ENCODE measurements around the gene DNAH6.

The DNAH6 gene

DNA sequence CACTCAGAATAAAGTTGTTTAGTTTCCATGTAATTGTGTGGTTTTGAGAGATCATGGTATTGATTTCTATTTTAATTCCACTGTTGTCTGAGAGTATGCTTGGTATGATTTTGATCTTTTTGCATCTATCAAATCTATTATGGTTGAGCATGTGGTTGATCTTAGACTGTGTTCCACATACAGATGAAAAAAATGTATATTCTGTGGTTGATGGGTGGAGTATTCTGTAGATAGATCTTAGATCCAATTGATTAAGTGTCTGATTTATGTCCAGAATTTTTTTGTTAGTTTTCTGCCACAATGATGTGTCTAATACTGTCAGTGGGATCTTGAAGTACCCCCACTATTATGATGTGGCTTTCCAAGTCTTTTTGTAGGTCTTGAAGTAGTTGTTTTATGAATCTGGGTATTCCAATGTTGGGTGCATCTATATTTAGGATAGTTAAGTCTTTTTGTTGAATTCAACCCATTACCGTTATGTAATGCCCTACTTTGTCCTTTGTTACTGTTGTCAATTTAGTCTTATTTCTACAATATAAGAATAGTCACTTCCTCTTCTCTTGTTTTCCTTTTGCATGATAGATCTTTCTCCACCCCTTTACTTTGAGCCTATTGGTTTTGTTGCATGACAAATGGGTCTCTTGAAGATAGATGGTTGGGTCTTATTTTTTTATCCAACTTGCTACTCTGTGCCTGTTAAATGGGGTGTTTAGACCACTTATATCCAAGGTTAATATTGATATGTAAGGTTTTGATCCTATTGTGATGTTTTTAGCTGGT lies 262.8 kb downstream of the DNAH6 start:
- no peaks in the 10 kb centered on the region for H3K9me3 ChIP-seq (ENCODE audit: insufficient read depth, low read depth, low read length)
- no peak overlapping the region for H2BK12ac ChIP-seq (ENCODE audit: low read length)
- H3K18ac ChIP-seq (ENCODE audit: low read length) = no peak overlapping the region
- H4K91ac ChIP-seq (ENCODE audit: low read depth, low read length) = no peak overlapping the region
- no peaks in the 10 kb centered on the region for H3K4me1 ChIP-seq (ENCODE audit: control insufficient read depth in 1 of 2, insufficient read depth in 2 of 2, low read length in 2 of 2)
- no peaks in the 10 kb centered on the region for H3K27me3 ChIP-seq (ENCODE audit: insufficient read depth, low read length)
- no peak overlapping the region for H3K14ac ChIP-seq (ENCODE audit: low read length)
- WGBS (ENCODE audit: extremely low coverage, insufficient coverage, insufficient read length) = no CpG with 5 or more reads among the region's 1 CpG
- no peaks in the 10 kb centered on the region for H3K79me1 ChIP-seq (ENCODE audit: low read length)
- H3K9ac ChIP-seq (ENCODE audit: low read length) = no peak overlapping the region
- H3K4ac ChIP-seq (ENCODE audit: low read depth, low read length) = no peak overlapping the region
- H4K8ac ChIP-seq (ENCODE audit: low read depth, low read length) = no peak overlapping the region
- no peak overlapping the region for H3K4me3 ChIP-seq (ENCODE audit: low read depth, low read length)
- no peak overlapping the region for H2AFZ ChIP-seq (ENCODE audit: insufficient read depth, low read length, poor library complexity)
- H3K27ac ChIP-seq (ENCODE audit: low read depth, low read length) = no peak overlapping the region
- H3K23ac ChIP-seq (ENCODE audit: low read length) = no peak overlapping the region
- H3K4me2 ChIP-seq (ENCODE audit: low read length) = no peak overlapping the region
- H2AK5ac ChIP-seq (ENCODE audit: low read length) = no peak overlapping the region
- no peaks in the 10 kb centered on the region for H3K36me3 ChIP-seq (ENCODE audit: control insufficient read depth in 1 of 2, insufficient read depth in 2 of 2, low read length in 2 of 2)
- H4K12ac ChIP-seq (ENCODE audit: low read depth, low read length) = no peak overlapping the region
- H2BK120ac ChIP-seq (ENCODE audit: insufficient read depth, low read length, poor library complexity) = no peak overlapping the region
- no peaks in the 10 kb centered on the region for H3K79me2 ChIP-seq (ENCODE audit: control insufficient read depth, insufficient read depth, low read length, poor library complexity)
- DNase-seq = no peak
- H2BK5ac ChIP-seq (ENCODE audit: low read depth, low read length, poor library complexity) = no peak overlapping the region

DNA sequence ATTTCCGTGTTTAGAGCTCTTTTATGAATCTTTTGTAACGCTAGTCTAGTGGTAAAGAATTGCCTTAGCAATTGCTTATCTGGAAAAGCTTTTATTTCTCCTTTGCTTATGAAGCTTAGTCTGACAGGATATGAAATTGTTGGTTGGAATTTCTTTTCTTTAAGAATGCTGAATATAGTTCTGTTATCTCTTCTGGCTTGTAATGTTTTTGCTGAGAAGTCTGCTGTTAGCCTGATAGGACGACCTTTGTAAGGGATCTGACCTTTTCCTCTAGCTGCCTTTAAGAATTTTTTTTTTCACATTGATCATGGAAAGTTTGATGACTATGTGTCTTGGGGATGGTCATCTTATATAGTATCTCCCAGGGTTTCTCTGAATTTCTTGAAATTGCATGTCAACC lies 263.5 kb downstream of the DNAH6 start:
- whole genome bisulfite sequencing (ENCODE audit: extremely low coverage, insufficient coverage, insufficient read length) = no CpG with 5 or more reads among the region's 3 CpGs
- no peak overlapping the region for H3K9ac ChIP-seq (ENCODE audit: low read length)
- H3K36me3 ChIP-seq (ENCODE audit: control insufficient read depth in 1 of 2, insufficient read depth in 2 of 2, low read length in 2 of 2) = no peaks in the 10 kb centered on the region
- no peaks in the 10 kb centered on the region for H3K79me1 ChIP-seq (ENCODE audit: low read length)
- DNase-seq = no peak
- H4K91ac ChIP-seq (ENCODE audit: low read depth, low read length) = no peak overlapping the region
- H3K79me2 ChIP-seq (ENCODE audit: control insufficient read depth, insufficient read depth, low read length, poor library complexity) = no peaks in the 10 kb centered on the region
- H2BK5ac ChIP-seq (ENCODE audit: low read depth, low read length, poor library complexity) = no peak overlapping the region
- no peak overlapping the region for H4K8ac ChIP-seq (ENCODE audit: low read depth, low read length)
- H4K12ac ChIP-seq (ENCODE audit: low read depth, low read length) = no peak overlapping the region
- no peaks in the 10 kb centered on the region for H3K9me3 ChIP-seq (ENCODE audit: insufficient read depth, low read depth, low read length)
- no peak overlapping the region for H3K27ac ChIP-seq (ENCODE audit: low read depth, low read length)
- no peak overlapping the region for H3K4ac ChIP-seq (ENCODE audit: low read depth, low read length)
- no peak overlapping the region for H2BK120ac ChIP-seq (ENCODE audit: insufficient read depth, low read length, poor library complexity)
- no peak overlapping the region for H3K14ac ChIP-seq (ENCODE audit: low read length)
- no peaks in the 10 kb centered on the region for H3K4me1 ChIP-seq (ENCODE audit: control insufficient read depth in 1 of 2, insufficient read depth in 2 of 2, low read length in 2 of 2)
- no peaks in the 10 kb centered on the region for H3K27me3 ChIP-seq (ENCODE audit: insufficient read depth, low read length)
- H3K4me3 ChIP-seq (ENCODE audit: low read depth, low read length) = no peak overlapping the region
- no peak overlapping the region for H3K4me2 ChIP-seq (ENCODE audit: low read length)
- no peak overlapping the region for H3K23ac ChIP-seq (ENCODE audit: low read length)
- H3K18ac ChIP-seq (ENCODE audit: low read length) = no peak overlapping the region
- no peak overlapping the region for H2AFZ ChIP-seq (ENCODE audit: insufficient read depth, low read length, poor library complexity)
- no peak overlapping the region for H2BK12ac ChIP-seq (ENCODE audit: low read length)
- H2AK5ac ChIP-seq (ENCODE audit: low read length) = no peak overlapping the region

DNA sequence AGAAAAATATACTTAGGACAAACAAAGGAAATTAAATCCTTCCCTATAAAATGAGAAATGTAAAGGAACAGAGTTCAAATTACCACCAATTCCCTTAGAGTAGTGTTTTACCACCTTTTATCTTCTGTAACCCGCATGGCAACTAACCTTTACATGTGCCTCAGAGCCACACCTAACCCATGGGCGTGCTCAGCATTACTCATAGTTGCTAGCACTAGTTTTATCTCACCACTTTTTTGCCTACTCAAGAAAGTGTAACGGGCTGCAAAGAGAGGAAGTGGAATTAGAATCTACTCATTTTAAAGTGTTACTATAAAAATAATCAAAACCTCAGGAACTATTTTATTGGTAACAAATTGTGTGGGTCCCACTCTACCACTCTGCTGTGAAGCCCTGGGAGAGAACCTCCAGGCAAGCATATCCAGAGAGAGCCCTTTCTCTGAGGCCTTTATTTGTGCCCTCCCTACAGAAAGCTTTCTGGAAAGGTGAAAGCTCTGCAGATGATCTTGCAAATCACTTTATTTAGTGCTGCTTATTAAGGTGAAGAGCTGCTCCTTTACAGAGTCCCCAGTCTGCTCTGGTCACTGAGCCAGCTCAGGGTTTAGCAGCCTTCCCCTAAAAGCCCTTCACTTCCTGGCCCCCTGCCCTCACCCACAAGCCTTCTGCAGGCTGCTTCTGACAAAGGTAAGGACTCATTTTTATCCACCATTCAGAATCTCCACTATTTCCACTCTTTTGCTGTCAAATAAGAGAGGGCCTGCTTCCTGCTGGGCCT lies 265.8 kb downstream of the DNAH6 start:
- no peaks in the 10 kb centered on the region for H3K79me2 ChIP-seq (ENCODE audit: control insufficient read depth, insufficient read depth, low read length, poor library complexity)
- H3K27me3 ChIP-seq (ENCODE audit: insufficient read depth, low read length) = no peaks in the 10 kb centered on the region
- no peak overlapping the region for H3K9ac ChIP-seq (ENCODE audit: low read length)
- no peak overlapping the region for H2AK5ac ChIP-seq (ENCODE audit: low read length)
- H3K36me3 ChIP-seq (ENCODE audit: control insufficient read depth in 1 of 2, insufficient read depth in 2 of 2, low read length in 2 of 2) = no peaks in the 10 kb centered on the region
- H3K14ac ChIP-seq (ENCODE audit: low read length) = no peak overlapping the region
- H3K4me1 ChIP-seq (ENCODE audit: control insufficient read depth in 1 of 2, insufficient read depth in 2 of 2, low read length in 2 of 2) = no peaks in the 10 kb centered on the region
- H2BK12ac ChIP-seq (ENCODE audit: low read length) = no peak overlapping the region
- no peak overlapping the region for H3K27ac ChIP-seq (ENCODE audit: low read depth, low read length)
- no peak overlapping the region for H3K23ac ChIP-seq (ENCODE audit: low read length)
- WGBS (ENCODE audit: extremely low coverage, insufficient coverage, insufficient read length) = no CpG with 5 or more reads among the region's 3 CpGs
- peak; percentile 46 to 79 for DNase-seq
- no peak overlapping the region for H2BK5ac ChIP-seq (ENCODE audit: low read depth, low read length, poor library complexity)
- H3K79me1 ChIP-seq (ENCODE audit: low read length) = no peaks in the 10 kb centered on the region
- H3K4me2 ChIP-seq (ENCODE audit: low read length) = no peak overlapping the region
- no peak overlapping the region for H2AFZ ChIP-seq (ENCODE audit: insufficient read depth, low read length, poor library complexity)
- H3K4me3 ChIP-seq (ENCODE audit: low read depth, low read length) = no peak overlapping the region
- no peak overlapping the region for H2BK120ac ChIP-seq (ENCODE audit: insufficient read depth, low read length, poor library complexity)
- H3K9me3 ChIP-seq (ENCODE audit: insufficient read depth, low read depth, low read length) = no peaks in the 10 kb centered on the region
- H4K12ac ChIP-seq (ENCODE audit: low read depth, low read length) = peak overlapping the region; percentile 62
- H4K91ac ChIP-seq (ENCODE audit: low read depth, low read length) = no peak overlapping the region
- no peak overlapping the region for H3K18ac ChIP-seq (ENCODE audit: low read length)
- no peak overlapping the region for H3K4ac ChIP-seq (ENCODE audit: low read depth, low read length)
- no peak overlapping the region for H4K8ac ChIP-seq (ENCODE audit: low read depth, low read length)

DNA sequence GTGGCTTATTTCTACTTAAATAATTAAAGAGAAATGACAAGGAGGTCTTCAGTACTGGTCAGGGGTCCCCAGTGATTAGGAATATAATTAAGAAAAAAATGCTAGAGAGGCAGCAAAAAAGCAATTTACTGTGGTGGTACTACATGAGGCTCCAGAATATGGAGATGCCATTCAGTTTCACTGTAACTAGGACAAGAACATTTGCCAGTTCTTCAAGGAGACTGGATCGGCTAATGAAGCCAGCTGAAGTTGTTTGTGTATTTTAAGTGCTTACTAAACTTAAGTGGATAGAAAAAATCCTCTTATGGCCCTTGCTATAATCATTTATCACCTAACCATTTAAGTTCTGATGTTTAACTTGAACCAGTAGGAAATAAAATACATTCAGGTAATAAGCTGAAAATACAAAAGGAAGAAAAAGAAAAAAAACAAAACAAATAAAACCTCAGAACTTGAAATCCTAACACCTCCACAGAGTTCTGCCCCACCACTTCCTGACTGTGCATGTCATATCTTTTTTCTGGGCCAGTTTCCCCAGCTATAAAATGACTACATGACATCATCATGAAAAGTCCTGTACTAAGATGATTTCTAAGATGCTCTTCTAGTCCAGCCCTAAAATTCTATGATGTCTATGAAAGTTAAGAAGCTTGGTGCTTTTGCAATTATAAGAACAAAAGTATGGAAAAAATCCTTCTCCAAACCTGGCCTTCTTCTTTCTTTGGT lies 266.6 kb downstream of the DNAH6 start:
- no peak overlapping the region for H3K14ac ChIP-seq (ENCODE audit: low read length)
- H3K23ac ChIP-seq (ENCODE audit: low read length) = no peak overlapping the region
- no peak overlapping the region for H2BK120ac ChIP-seq (ENCODE audit: insufficient read depth, low read length, poor library complexity)
- H3K79me2 ChIP-seq (ENCODE audit: control insufficient read depth, insufficient read depth, low read length, poor library complexity) = no peaks in the 10 kb centered on the region
- no peak overlapping the region for H3K9ac ChIP-seq (ENCODE audit: low read length)
- H3K36me3 ChIP-seq (ENCODE audit: control insufficient read depth in 1 of 2, insufficient read depth in 2 of 2, low read length in 2 of 2) = no peaks in the 10 kb centered on the region
- H3K18ac ChIP-seq (ENCODE audit: low read length) = no peak overlapping the region
- no peaks in the 10 kb centered on the region for H3K27me3 ChIP-seq (ENCODE audit: insufficient read depth, low read length)
- H4K91ac ChIP-seq (ENCODE audit: low read depth, low read length) = no peak overlapping the region
- no peak overlapping the region for H2AFZ ChIP-seq (ENCODE audit: insufficient read depth, low read length, poor library complexity)
- no peak overlapping the region for H4K12ac ChIP-seq (ENCODE audit: low read depth, low read length)
- H3K27ac ChIP-seq (ENCODE audit: low read depth, low read length) = no peak overlapping the region
- no peak overlapping the region for H3K4me2 ChIP-seq (ENCODE audit: low read length)
- no peaks in the 10 kb centered on the region for H3K4me1 ChIP-seq (ENCODE audit: control insufficient read depth in 1 of 2, insufficient read depth in 2 of 2, low read length in 2 of 2)
- DNase-seq = no peak
- H2BK12ac ChIP-seq (ENCODE audit: low read length) = no peak overlapping the region
- no peak overlapping the region for H3K4ac ChIP-seq (ENCODE audit: low read depth, low read length)
- no peak overlapping the region for H4K8ac ChIP-seq (ENCODE audit: low read depth, low read length)
- H3K79me1 ChIP-seq (ENCODE audit: low read length) = no peaks in the 10 kb centered on the region
- no peak overlapping the region for H2BK5ac ChIP-seq (ENCODE audit: low read depth, low read length, poor library complexity)
- no CpG with 5 or more reads among the region's 1 CpG for WGBS (ENCODE audit: extremely low coverage, insufficient coverage, insufficient read length)
- H2AK5ac ChIP-seq (ENCODE audit: low read length) = no peak overlapping the region
- no peak overlapping the region for H3K4me3 ChIP-seq (ENCODE audit: low read depth, low read length)
- no peaks in the 10 kb centered on the region for H3K9me3 ChIP-seq (ENCODE audit: insufficient read depth, low read depth, low read length)

Measured in trophoblast cell (in vitro differentiated cells and primary cell).